Embryonic facial prominence (tissue), 1 donor: ENCODE measurements around the gene CD1D.
"Not testable (repeated sequence)": the region's sequence is repeated elsewhere in the genome, so short reads cannot be mapped to it uniquely, and the experiment has no call there.

Experiments
- DNase-seq: peaks from one replicate; pipeline ENCODE4 v3.0.0-alpha.2; 2016; ENCODE audit errors: extremely low spot score

Gene CD1D

GRCh38 chr1:158176399-158176798 is 4.3 kb upstream of the CD1D start:
- no peak for DNase-seq

GRCh38 chr1:158176849-158177699 is 3.6 kb upstream of the CD1D start:
- not testable (repeated sequence) for DNase-seq

GRCh38 chr1:158177700-158178450 is 2.8 kb upstream of the CD1D start:
- DNase-seq, result no peak

GRCh38 chr1:158179301-158180041 is 1.2 kb upstream of the CD1D start:
- DNase-seq, result no peak

GRCh38 chr1:158181577-158181922 is 855 bp downstream of the CD1D start:
- DNase-seq, result no peak

- DNase-seq, result no peak
Measured at GRCh38 chr1:158185770-158186169, 5.1 kb downstream of the CD1D start.

GRCh38 chr1:158186180-158186579 is 5.5 kb downstream of the CD1D start:
- no peak for DNase-seq

GRCh38 chr1:158188611-158189010 is 7.9 kb downstream of the CD1D start:
- DNase-seq, result no peak

GRCh38 chr1:158189624-158190023 is 8.9 kb downstream of the CD1D start:
- no peak for DNase-seq

GRCh38 chr1:158191299-158191698 is 10.6 kb downstream of the CD1D start:
- DNase-seq, result no peak

GRCh38 chr1:158196461-158196860 is 15.8 kb downstream of the CD1D start:
- DNase-seq, result no peak

GRCh38 chr1:158199849-158200248 is 19.2 kb downstream of the CD1D start:
- no peak for DNase-seq

GRCh38 chr1:158200527-158200926 is 19.8 kb downstream of the CD1D start:
- DNase-seq, result no peak

- peak; percentile 56 for DNase-seq
Measured at GRCh38 chr1:158203693-158204457, 23.2 kb downstream of the CD1D start.

GRCh38 chr1:158204458-158204827 is 23.7 kb downstream of the CD1D start:
- no peak for DNase-seq

- no peak for DNase-seq
Measured at GRCh38 chr1:158208586-158209116, 28.0 kb downstream of the CD1D start.

- no peak for DNase-seq
Measured at GRCh38 chr1:158212320-158212719, 31.6 kb downstream of the CD1D start.

- DNase-seq, result not testable (repeated sequence)
Measured at GRCh38 chr1:158223445-158223844, 42.8 kb downstream of the CD1D start.

GRCh38 chr1:158227904-158228623 is 47.4 kb downstream of the CD1D start:
- DNase-seq, result no peak
